Stimulated activated CD8-positive, alpha-beta memory T cell treated with anti-CD3 and anti-CD28 coated beads, Interleukin-7, amount 100 ng/mL, for 48 hours (primary cell): ENCODE data around the gene DUS1L.
"Not testable (repeated sequence)": the region's sequence is repeated elsewhere in the genome, so short reads cannot be mapped to it uniquely, and the experiment has no call there.

Experiments used
- DNase-seq, 2 donors: peaks; one replicate each; pipeline ENCODE4 v3.0.0-alpha.2; 2020; ENCODE audit warnings: low read depth in 1 of 2; ENCODE audit errors: extremely low read depth in 1 of 2

DUS1L gene

GRCh38 chr17:82046903-82047302, 18.7 kb downstream of the DUS1L start:
- no peak for DNase-seq

GRCh38 chr17:82045936-82046484, 19.6 kb downstream of the DUS1L start:
- no peak for DNase-seq

GRCh38 chr17:82043507-82043906, 22.1 kb downstream of the DUS1L start:
- DNase-seq: no peak

GRCh38 chr17:82042649-82043048, 23.0 kb downstream of the DUS1L start:
- DNase-seq: no peak

- no peak for DNase-seq
These were observed 24.3 kb downstream of the DUS1L start for GRCh38 chr17:82041144-82041814.

GRCh38 chr17:82039695-82040299, 25.8 kb downstream of the DUS1L start:
- DNase-seq: no peak

DNA sequence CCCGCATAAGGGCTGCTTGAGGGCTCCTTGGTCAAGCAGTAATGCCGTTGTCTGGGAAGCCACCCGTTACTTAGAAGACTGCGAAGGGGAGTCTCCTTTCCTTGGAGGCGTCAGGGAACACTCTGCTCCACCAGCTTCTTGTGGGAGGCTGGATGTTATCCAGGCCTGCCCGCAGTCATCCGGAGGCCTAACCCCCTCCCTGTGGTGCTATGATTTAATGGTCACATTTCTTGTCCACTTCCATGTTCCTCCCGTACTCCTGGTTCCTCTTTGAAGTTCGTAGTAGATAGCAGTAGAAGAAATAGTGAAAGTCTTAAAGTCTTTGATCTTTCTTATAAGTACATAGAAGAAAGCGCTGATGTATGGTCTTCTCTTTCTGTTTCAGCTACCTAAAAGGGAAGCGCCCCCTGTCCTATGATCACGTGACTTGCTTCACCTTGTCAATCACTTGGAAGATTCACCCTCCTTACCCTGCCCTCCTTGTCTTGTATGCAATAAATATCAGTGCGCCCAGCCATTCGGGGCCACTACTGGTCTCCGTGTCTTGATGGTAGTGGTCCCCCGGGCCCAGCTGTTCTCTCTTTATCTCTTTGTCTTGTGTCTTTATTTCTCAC, 26.7 kb downstream of the DUS1L start:
- not testable (repeated sequence) for DNase-seq

DNA sequence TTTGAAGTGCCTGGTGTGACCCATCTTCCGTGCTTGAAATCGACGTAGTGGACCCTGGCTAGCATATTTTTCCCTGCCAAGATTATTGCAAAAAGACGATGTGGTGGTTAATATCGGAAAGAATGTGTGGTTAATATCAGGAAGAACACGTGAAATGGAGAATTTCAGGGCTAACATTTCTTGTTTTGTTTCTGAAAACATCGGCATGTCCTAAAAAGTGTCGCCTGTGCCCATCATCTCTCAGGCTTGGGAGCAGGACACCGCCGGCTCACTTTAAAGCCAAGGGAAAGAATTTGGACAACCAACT, 27.8 kb downstream of the DUS1L start:
- DNase-seq: no peak

GRCh38 chr17:82037092-82037888, 28.3 kb downstream of the DUS1L start, which contains the start of gene DCXR:
Gene DCXR (minus strand): TSS chr17:82037697. CDS start chr17:82037682, 15 bp downstream.
- DNase-seq: peak; percentile 94 to 96

- no peak for DNase-seq
These were observed 28.9 kb downstream of the DUS1L start for GRCh38 chr17:82036634-82037091.

GRCh38 chr17:82035956-82036633, 29.5 kb downstream of the DUS1L start:
- DNase-seq: no peak

- no peak for DNase-seq
These were observed 30.1 kb downstream of the DUS1L start for GRCh38 chr17:82035488-82035887.

DNA sequence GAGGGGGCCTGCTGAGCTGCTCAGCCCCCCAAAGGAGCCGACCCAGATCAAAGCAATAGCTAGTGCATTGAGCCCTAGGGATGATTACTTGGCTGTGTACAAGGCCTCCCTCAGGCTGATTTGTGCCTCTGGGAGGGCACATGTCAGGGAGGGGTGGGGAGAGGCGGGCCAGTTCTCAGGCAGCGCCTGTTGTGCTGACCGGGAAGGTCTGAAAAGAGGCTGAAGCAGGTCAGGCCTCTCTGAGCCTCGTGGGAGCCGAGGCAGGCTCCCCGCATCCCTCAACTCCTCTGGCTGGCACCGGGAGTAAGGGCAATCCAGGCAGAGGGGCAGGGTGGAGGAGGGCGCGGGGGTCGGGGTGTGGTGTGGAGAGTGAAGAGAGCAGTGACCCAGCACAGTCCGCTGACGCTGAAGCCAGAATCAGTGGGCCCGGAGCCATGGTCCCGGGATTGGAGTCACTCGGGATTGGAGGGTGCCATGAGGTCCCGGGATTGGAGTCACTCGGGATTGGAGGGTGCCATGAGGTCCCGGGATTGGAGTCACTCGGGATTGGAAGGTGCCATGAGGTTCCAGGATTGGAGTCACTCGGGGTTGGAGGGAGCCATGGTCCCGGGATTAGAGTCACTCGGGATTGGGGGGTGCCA, 31.1 kb downstream of the DUS1L start:
- DNase-seq: no peak

DNA sequence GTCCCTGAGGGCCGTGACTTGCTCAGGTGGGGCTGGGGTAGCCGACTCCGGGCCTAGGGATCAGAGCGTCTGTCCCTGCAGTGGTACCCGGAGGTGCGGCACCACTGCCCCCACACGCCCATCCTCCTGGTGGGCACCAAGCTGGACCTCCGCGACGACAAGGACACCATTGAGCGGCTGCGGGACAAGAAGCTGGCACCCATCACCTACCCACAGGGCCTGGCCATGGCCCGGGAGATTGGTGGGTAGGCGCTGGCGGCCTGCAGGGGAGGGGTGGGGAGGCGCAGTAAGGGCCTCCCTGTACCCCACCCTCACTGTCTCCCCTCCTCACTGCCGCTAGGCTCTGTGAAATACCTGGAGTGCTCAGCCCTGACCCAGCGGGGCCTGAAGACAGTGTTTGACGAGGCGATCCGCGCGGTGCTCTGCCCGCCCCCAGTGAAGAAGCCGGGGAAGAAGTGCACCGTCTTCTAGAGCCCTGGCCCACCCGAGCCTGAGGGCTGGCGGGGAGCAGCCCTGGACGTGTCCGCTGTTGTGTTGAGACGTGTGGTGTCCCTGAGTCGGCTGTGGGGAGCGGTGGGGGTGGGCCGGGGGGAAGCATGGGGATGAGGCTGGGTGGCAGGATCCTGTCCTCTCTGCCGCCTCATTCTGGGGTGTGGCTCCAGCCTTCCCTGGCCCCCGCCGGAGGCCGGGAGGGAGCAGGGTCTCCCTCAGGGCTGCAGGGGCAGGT, 32.1 kb downstream of the DUS1L start:
- DNase-seq: no peak

DNA sequence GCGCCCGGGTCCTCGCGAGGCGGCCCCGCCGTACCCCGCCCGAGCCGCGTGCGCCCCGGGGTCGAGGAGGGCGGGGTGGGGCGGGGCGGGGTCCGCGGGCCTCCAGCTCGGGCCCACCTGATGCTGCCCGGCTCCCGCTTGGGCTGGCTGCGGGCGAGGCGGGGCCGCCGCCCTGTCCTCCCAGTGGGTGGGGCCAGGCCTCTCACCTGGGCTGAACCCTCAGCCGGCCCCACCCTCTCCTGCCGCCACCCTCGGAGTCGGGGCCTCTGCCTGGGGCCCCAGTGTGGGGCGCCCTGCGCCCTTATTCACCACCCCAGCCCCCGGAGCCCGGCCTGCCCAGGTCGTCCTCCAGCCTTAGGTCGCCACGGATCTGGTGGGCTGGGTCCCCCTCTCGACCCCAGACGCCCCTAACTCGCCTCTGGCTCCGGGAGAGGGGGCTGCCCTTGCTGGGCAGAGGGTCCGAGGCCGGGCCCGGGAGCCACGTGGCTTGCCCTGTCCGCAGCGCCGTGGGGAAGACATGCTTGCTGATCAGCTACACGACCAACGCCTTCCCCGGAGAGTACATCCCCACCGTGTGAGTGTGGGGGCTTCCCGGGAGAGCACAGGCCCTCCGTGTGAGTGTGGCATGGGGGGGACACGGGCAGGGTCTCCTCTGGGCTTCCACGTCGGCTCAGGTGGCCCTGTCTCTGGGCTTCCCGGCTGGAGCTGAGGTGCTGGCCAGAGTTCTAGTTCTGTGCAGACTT, 33.5 kb downstream of the DUS1L start:
- DNase-seq: peak in 1 of 2 donors; percentile 24

GRCh38 chr17:82031303-82031884, 34.2 kb downstream of the DUS1L start, which contains the start of gene RAC3:
Gene RAC3 (plus strand): TSS chr17:82031678. CDS start chr17:82031762, 84 bp downstream.
- DNase-seq: no peak

DNA sequence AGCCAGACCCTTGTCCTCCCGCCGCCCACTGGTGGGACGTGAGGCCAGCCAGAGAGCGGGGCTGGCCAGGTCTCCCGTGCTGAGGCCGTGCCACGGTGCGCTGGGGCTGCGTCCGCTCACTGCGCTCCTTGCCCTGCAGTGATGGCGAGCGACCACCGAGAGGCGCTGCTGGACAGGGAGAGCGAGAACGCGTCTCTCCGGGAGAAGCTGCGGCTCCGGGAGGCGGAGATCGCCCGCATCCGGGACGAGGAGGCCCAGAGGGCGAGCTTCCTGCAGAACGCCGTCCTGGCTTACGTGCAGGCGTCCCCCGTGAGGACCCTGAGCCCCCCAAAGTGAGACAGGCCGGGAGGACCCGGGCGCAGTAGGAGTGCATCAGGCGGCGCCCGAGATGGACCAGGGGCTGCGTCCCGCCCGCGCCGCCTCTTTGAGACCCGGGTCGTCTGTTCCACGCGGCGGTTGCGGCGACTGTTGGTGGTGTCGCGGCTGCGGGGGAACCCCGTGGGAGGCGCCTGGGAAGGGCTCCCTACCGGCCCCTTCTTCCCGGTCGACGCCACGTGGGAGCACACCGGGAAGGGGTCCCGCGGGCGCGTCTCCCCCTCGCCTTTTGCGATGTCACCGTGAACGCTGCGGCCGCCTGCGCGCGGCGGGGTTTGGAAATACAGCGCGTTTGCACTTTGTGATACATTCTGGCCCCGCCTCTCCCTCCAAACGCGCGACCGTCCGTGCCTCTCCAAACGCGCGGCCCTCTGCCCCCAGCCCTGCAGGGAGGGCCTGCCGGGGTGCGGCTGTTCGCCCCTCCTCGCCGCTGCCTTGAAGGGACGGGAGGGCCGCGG, 34.9 kb downstream of the DUS1L start:
- DNase-seq: peak; percentile 64 to 66
